GM23338 (cell line): ENCODE results near the gene AUH.

Experiments
- EZH2 ChIP-seq: fragments of 200-600 bp; sonication (generic); IDR thresholded peaks from one replicate; pipeline ENCODE4 v1.8.0; 2017; ENCODE audit warnings: antibody characterized with exemption, mild to moderate bottlenecking, low read depth; ENCODE audit not compliant: unreplicated experiment
- EZH2phosphoT487 ChIP-seq: fragments of 200-600 bp; sonication (generic); IDR thresholded peaks from one replicate; pipeline ENCODE4 v1.8.1; 2018; ENCODE audit warnings: antibody characterized with exemption; ENCODE audit not compliant: unreplicated experiment
- JUNB ChIP-seq: IDR thresholded peaks from one replicate; pipeline ENCODE4 v1.6.1; 2016; ENCODE audit warnings: antibody characterized with exemption; ENCODE audit not compliant: unreplicated experiment
- NANOG ChIP-seq: IDR thresholded peaks from 2 replicates; pipeline ENCODE4 v1.6.1; 2016; ENCODE audit warnings: antibody characterized with exemption, borderline replicate concordance
- POLR2AphosphoS5 ChIP-seq: IDR thresholded peaks from 2 replicates; pipeline ENCODE4 v1.6.1; 2016; ENCODE audit warnings: antibody characterized with exemption, low read depth
- ZNF114 ChIP-seq: fragments of 250-450 bp; sonication (Bioruptor Pico); IDR thresholded peaks from 2 replicates; pipeline ENCODE4 v1.5.0; 2020; ENCODE audit warnings: mild to moderate bottlenecking, moderate library complexity
- TF ChIP-seq, protein P1 (sequence below), 2 experiments: fragments of 200-600 bp in 1 of 2; sonication (generic) in 1 of 2; conservative IDR thresholded peaks; 2 replicates each; pipeline versions ENCODE4 v1.5.1 to v1.6.1; 2016 to 2017; ENCODE audit warnings: antibody characterized with exemption in 2 of 2, low read depth in 2 of 2, mild to moderate bottlenecking in 2 of 2, moderate library complexity in 1 of 2
- TF ChIP-seq, protein P2 (sequence below): IDR thresholded peaks from one replicate; pipeline ENCODE4 v1.6.1; 2018; ENCODE audit warnings: antibody characterized with exemption; ENCODE audit not compliant: unreplicated experiment

GRCh38 chr9:91362051-91362611 is 413 bp upstream of the AUH start:
- TF ChIP-seq ZNF114 (CRISPR knock-in tag) (no peak), NANOG (no peak), EZH2 (no peak), EZH2phosphoT487 (no peak), JUNB (no peak), POLR2AphosphoS5 (peak; percentile 9; the same call in 1 of the 2 replicates)
- TF ChIP-seq, protein P1, sequence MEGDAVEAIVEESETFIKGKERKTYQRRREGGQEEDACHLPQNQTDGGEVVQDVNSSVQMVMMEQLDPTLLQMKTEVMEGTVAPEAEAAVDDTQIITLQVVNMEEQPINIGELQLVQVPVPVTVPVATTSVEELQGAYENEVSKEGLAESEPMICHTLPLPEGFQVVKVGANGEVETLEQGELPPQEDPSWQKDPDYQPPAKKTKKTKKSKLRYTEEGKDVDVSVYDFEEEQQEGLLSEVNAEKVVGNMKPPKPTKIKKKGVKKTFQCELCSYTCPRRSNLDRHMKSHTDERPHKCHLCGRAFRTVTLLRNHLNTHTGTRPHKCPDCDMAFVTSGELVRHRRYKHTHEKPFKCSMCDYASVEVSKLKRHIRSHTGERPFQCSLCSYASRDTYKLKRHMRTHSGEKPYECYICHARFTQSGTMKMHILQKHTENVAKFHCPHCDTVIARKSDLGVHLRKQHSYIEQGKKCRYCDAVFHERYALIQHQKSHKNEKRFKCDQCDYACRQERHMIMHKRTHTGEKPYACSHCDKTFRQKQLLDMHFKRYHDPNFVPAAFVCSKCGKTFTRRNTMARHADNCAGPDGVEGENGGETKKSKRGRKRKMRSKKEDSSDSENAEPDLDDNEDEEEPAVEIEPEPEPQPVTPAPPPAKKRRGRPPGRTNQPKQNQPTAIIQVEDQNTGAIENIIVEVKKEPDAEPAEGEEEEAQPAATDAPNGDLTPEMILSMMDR (conservative IDR thresholded peaks at IDR 0.05; ENCODE audit: low read depth in 2 of 2), result no peak
- TF ChIP-seq, protein P2, sequence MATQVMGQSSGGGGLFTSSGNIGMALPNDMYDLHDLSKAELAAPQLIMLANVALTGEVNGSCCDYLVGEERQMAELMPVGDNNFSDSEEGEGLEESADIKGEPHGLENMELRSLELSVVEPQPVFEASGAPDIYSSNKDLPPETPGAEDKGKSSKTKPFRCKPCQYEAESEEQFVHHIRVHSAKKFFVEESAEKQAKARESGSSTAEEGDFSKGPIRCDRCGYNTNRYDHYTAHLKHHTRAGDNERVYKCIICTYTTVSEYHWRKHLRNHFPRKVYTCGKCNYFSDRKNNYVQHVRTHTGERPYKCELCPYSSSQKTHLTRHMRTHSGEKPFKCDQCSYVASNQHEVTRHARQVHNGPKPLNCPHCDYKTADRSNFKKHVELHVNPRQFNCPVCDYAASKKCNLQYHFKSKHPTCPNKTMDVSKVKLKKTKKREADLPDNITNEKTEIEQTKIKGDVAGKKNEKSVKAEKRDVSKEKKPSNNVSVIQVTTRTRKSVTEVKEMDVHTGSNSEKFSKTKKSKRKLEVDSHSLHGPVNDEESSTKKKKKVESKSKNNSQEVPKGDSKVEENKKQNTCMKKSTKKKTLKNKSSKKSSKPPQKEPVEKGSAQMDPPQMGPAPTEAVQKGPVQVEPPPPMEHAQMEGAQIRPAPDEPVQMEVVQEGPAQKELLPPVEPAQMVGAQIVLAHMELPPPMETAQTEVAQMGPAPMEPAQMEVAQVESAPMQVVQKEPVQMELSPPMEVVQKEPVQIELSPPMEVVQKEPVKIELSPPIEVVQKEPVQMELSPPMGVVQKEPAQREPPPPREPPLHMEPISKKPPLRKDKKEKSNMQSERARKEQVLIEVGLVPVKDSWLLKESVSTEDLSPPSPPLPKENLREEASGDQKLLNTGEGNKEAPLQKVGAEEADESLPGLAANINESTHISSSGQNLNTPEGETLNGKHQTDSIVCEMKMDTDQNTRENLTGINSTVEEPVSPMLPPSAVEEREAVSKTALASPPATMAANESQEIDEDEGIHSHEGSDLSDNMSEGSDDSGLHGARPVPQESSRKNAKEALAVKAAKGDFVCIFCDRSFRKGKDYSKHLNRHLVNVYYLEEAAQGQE, result no peak
